ENCODE data around the gene GNB5.

GNB5 gene

GRCh38 chr15:52162260-52162659, 28.9 kb downstream of the GNB5 start:
- H3K79me2 ChIP-seq (ENCODE audit: low read length), result peaks cover 18% of the 10 kb centered on the region; the same call in 1 of the 2 replicates
- H3K4me3 ChIP-seq (ENCODE audit: low read length), result no peak overlapping the region
- no peaks in the 10 kb centered on the region for H4K20me1 ChIP-seq (ENCODE audit: insufficient read depth, low read length)
- no peaks in the 10 kb centered on the region for H3K4me1 ChIP-seq (ENCODE audit: low read length)
- H3F3A ChIP-seq (ENCODE audit: insufficient read depth, low read length), result no peaks in the 10 kb centered on the region
- H3K27me3 ChIP-seq (replicated peaks; ENCODE audit: insufficient read depth, low read length), result no peaks in the 10 kb centered on the region
- H3K9ac ChIP-seq (ENCODE audit: low read length), result no peak overlapping the region
- DNase-seq, result no peak
- TF ChIP-seq EZH2phosphoT487 (IDR thresholded peaks at IDR 0.05; ENCODE audit: low read length) (no peak), EZH2 (optimal IDR thresholded peaks at IDR 0.05; ENCODE audit: low read depth, low read length) (no peak), CTCF (IDR thresholded peaks at IDR 0.05; ENCODE audit: low read length) (no peak)
- no peak overlapping the region for H3K4me2 ChIP-seq (ENCODE audit: low read depth, low read length)
- no peaks in the 10 kb centered on the region for H3K9me3 ChIP-seq (replicated peaks; ENCODE audit: insufficient read depth, low read length)
- H3K36me3 ChIP-seq (replicated peaks; ENCODE audit: insufficient read depth, low read length), result no peaks in the 10 kb centered on the region
- no peak overlapping the region for H3K27ac ChIP-seq (ENCODE audit: low read length)
- no peak overlapping the region for H2AFZ ChIP-seq (ENCODE audit: low read length)
- no peaks in the 10 kb centered on the region for H3K9me2 ChIP-seq (replicated peaks; ENCODE audit: insufficient read depth, low read length)

- Histone ChIP-seq H3K9me3 (replicated peaks; ENCODE audit: insufficient read depth, low read length) (no peaks in the 10 kb centered on the region), H3K4me2 (ENCODE audit: low read depth, low read length) (no peak overlapping the region), H3K36me3 (replicated peaks; ENCODE audit: insufficient read depth, low read length) (no peaks in the 10 kb centered on the region), H3K9me2 (replicated peaks; ENCODE audit: insufficient read depth, low read length) (no peaks in the 10 kb centered on the region), H3K79me2 (ENCODE audit: low read length) (peaks cover 16% of the 10 kb centered on the region; the same call in 1 of the 2 replicates), H3K4me1 (ENCODE audit: low read length) (no peaks in the 10 kb centered on the region), H3K4me3 (ENCODE audit: low read length) (no peak overlapping the region), H3K27ac (ENCODE audit: low read length) (no peak overlapping the region), H3K9ac (ENCODE audit: low read length) (no peak overlapping the region), H4K20me1 (ENCODE audit: insufficient read depth, low read length) (no peaks in the 10 kb centered on the region), H3K27me3 (replicated peaks; ENCODE audit: insufficient read depth, low read length) (no peaks in the 10 kb centered on the region), H3F3A (ENCODE audit: insufficient read depth, low read length) (no peaks in the 10 kb centered on the region), H2AFZ (ENCODE audit: low read length) (no peak overlapping the region)
- TF ChIP-seq CTCF (IDR thresholded peaks at IDR 0.05; ENCODE audit: low read length) (no peak), EZH2phosphoT487 (IDR thresholded peaks at IDR 0.05; ENCODE audit: low read length) (no peak), EZH2 (optimal IDR thresholded peaks at IDR 0.05; ENCODE audit: low read depth, low read length) (no peak)
- no peak for DNase-seq
Measured at GRCh38 chr15:52161406-52161966, 29.7 kb downstream of the GNB5 start.

- TF ChIP-seq CTCF (IDR thresholded peaks at IDR 0.05; ENCODE audit: low read length) (no peak), EZH2phosphoT487 (IDR thresholded peaks at IDR 0.05; ENCODE audit: low read length) (no peak), EZH2 (optimal IDR thresholded peaks at IDR 0.05; ENCODE audit: low read depth, low read length) (no peak)
- 0 out of 2 replicates have a peak, but pooled peaks cover 9% of the 10 kb centered on the region for H3K4me1 ChIP-seq (ENCODE audit: low read length)
- H3K79me2 ChIP-seq (ENCODE audit: low read length), result peaks cover 8% of the 10 kb centered on the region; the same call in 1 of the 2 replicates
- no peak for DNase-seq
- H4K20me1 ChIP-seq (ENCODE audit: insufficient read depth, low read length), result no peaks in the 10 kb centered on the region
- H3K36me3 ChIP-seq (replicated peaks; ENCODE audit: insufficient read depth, low read length), result no peaks in the 10 kb centered on the region
- no peak overlapping the region for H2AFZ ChIP-seq (ENCODE audit: low read length)
- H3K9ac ChIP-seq (ENCODE audit: low read length), result no peak overlapping the region
- no peak overlapping the region for H3K27ac ChIP-seq (ENCODE audit: low read length)
- no peaks in the 10 kb centered on the region for H3K9me2 ChIP-seq (replicated peaks; ENCODE audit: insufficient read depth, low read length)
- H3K9me3 ChIP-seq (replicated peaks; ENCODE audit: insufficient read depth, low read length), result no peaks in the 10 kb centered on the region
- H3K4me2 ChIP-seq (ENCODE audit: low read depth, low read length), result no peak overlapping the region
- H3K27me3 ChIP-seq (replicated peaks; ENCODE audit: insufficient read depth, low read length), result no peaks in the 10 kb centered on the region
- no peaks in the 10 kb centered on the region for H3F3A ChIP-seq (ENCODE audit: insufficient read depth, low read length)
- H3K4me3 ChIP-seq (ENCODE audit: low read length), result no peak overlapping the region
Measured at GRCh38 chr15:52159645-52160044, 31.5 kb downstream of the GNB5 start.
